Muscle of leg (tissue), 11 donors: ENCODE results near the gene RPS6KA2. TPM values are rescaled to one million over a fixed set of nuclear protein-coding genes. Genes with fewer than 3 reads are reported as not detected.
"Not testable (repeated sequence)": the region's sequence is repeated elsewhere in the genome, so short reads cannot be mapped to it uniquely, and the experiment has no call there.

Source experiments
- DNase-seq: peaks from one replicate; pipeline ENCODE4 v3.0.0; 2013
- H3K27ac ChIP-seq: one replicate; pipeline ENCODE4 v1.5.1; 2013; ENCODE audit warnings: mild to moderate bottlenecking, low read length, control low read depth
- H3K27me3 ChIP-seq: one replicate; pipeline ENCODE4 v1.6.1; 2013; ENCODE audit warnings: low read length; ENCODE audit not compliant: control insufficient read depth, insufficient read depth
- H3K36me3 ChIP-seq: one replicate; pipeline ENCODE4 v1.6.1; 2013; ENCODE audit warnings: low read length; ENCODE audit not compliant: control insufficient read depth, insufficient read depth
- H3K4me1 ChIP-seq: one replicate; pipeline ENCODE4 v1.6.1; 2013; ENCODE audit warnings: low read length; ENCODE audit not compliant: control insufficient read depth, insufficient read depth
- H3K4me3 ChIP-seq: one replicate; pipeline ENCODE4 v1.5.1; 2013; ENCODE audit warnings: low read length, control low read depth
- H3K9me3 ChIP-seq: replicated peaks from 2 replicates; pipeline ENCODE4 v1.6.1; 2013; ENCODE audit warnings: low read depth, low read length; ENCODE audit not compliant: control insufficient read depth
- WGBS: methylation state at CpG from one replicate; pipeline ENCODE4 v1.1.5; 2013; ENCODE audit warnings: missing lambda C conversion rate; ENCODE audit not compliant: insufficient coverage; 5-methylcytosine and 5-hydroxymethylcytosine counted together
- polyA plus RNA-seq, 8 donors: library from polyadenylated mRNA; unstranded; fragments of 120-200 nt; gene quantifications; one replicate each; pipeline versions ENCODE4 v1.2.1 to v1.2.3, GENCODE V29; 2013; ENCODE audit warnings: inconsistent platforms in 1 of 8, low replicate concordance in 1 of 8; ENCODE audit not compliant: insufficient read length in 8 of 8, insufficient read depth in 1 of 8
- total RNA-seq: library from RNA; stranded (reverse); fragments of 120-200 nt; gene quantifications from one replicate; pipeline ENCODE4 v1.2.4, GENCODE V29; 2013

The RPS6KA2 gene
- total and polyA plus RNA-seq, 9 donors, result 15.4 to 29.2 (median 24.6) TPM

- DNase-seq, result no peak
- Histone ChIP-seq H3K36me3 (no peaks in the 10 kb centered on the region), H3K4me1 (peaks cover 4% of the 10 kb centered on the region), H3K9me3 (no peaks in the 10 kb centered on the region), H3K27me3 (no peaks in the 10 kb centered on the region), H3K27ac (no peak overlapping the region), H3K4me3 (no peak overlapping the region)
- WGBS, result 17% methylated on average over 1 of the region's 6 CpGs
Measured at GRCh38 chr6:166402582-166403277, 224.3 kb downstream of the RPS6KA2 start.

DNA sequence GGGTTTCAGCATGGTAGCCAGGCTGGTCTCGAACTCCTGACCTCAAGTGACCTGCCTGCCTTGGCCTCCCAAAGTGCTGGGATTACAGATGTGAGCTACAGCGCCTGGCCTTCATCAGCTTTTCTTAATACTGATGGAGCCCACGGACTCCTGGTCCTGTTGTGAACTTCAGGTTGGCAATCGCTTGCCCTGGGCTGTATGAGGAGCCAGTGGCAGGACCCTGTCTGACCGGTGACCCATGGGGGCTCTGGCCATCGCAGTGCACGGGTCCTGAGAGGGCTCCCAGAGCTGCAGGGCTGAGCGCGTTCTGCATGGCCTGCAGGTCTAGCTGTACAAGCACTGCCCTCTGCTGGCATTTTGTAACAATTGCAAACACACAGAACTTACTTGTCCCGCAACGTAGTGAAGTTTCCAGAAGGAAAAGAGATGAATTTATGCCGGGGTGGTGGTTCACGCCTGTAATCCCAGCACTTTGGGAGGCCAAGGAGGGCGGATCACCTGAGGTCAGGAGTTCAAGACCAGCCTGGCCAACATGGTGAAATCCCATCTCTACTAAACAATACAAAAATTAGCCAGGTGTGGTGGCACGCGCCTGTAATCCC, 226.3 kb downstream of the RPS6KA2 start:
- not testable (repeated sequence) for H3K27me3 ChIP-seq, H3K4me3 ChIP-seq, H3K27ac ChIP-seq, H3K36me3 ChIP-seq, H3K4me1 ChIP-seq, H3K9me3 ChIP-seq
- DNase-seq, result peak; percentile 79
- 28% methylated on average over 11 of the region's 16 CpGs for WGBS

DNA sequence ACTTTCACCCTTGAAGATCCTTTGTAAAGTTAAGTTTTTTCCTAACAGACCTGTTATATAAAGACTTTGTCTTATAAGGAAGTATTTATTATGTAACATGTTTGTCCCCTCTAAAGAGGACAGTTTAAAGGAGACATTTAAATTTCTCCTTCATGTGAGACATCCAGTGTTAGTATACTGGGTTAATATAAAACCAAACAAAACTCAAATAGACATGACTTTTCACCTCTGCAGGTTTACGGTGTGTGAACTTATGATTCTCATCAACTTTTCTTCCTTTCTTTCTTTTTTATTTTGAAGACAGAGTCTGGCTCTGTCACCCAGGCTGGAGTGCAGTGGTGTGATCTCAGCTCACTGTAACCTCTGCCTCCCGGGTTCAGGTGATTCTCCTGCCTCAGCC, 226.9 kb downstream of the RPS6KA2 start:
- Histone ChIP-seq H3K27me3 (no peaks in the 10 kb centered on the region), H3K27ac (no peak overlapping the region), H3K4me3 (no peak overlapping the region), H3K36me3 (no peaks in the 10 kb centered on the region), H3K9me3 (no peaks in the 10 kb centered on the region), H3K4me1 (peaks cover 6% of the 10 kb centered on the region)
- WGBS, result no CpG with 5 or more reads among the region's 2 CpGs
- DNase-seq, result no peak

DNA sequence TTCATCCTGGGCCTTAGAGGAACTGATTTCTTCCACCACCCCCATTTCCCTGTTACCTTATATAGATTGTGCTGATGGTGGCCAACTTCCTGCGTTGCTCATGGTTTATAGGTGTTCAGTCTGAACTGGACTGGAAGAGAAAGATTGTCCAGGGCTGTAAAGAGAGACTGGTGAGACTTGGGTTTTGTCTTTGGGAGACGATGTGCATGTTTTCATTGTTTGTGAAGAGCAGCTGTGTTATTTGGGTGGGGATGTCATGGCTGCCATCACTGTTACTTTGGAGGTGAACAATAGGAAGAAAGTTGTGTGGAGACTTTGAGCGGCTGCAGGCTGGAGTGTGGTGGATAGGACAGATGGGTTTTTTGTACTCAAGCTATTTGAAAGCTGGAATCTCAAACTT, 228.7 kb downstream of the RPS6KA2 start:
- WGBS, result no CpG with 5 or more reads among the region's 3 CpGs

GRCh38 chr6:166397849-166398248, 229.2 kb downstream of the RPS6KA2 start:
- H3K27me3 ChIP-seq, result peaks cover 4% of the 10 kb centered on the region
- 74% methylated on average over 3 of the region's 4 CpGs for WGBS
- peaks cover 8% of the 10 kb centered on the region for H3K4me1 ChIP-seq
- no peaks in the 10 kb centered on the region for H3K9me3 ChIP-seq
- H3K36me3 ChIP-seq, result no peaks in the 10 kb centered on the region
- H3K27ac ChIP-seq, result no peak overlapping the region
- no peak for DNase-seq
- no peak overlapping the region for H3K4me3 ChIP-seq

More for the DNA sequence above, 228.7 kb downstream of the RPS6KA2 start:
- Histone ChIP-seq H3K36me3 (no peaks in the 10 kb centered on the region), H3K4me1 (peaks cover 8% of the 10 kb centered on the region), H3K27me3 (peaks cover 4% of the 10 kb centered on the region), H3K9me3 (no peaks in the 10 kb centered on the region), H3K27ac (no peak overlapping the region), H3K4me3 (no peak overlapping the region)
- DNase-seq, result no peak

DNA sequence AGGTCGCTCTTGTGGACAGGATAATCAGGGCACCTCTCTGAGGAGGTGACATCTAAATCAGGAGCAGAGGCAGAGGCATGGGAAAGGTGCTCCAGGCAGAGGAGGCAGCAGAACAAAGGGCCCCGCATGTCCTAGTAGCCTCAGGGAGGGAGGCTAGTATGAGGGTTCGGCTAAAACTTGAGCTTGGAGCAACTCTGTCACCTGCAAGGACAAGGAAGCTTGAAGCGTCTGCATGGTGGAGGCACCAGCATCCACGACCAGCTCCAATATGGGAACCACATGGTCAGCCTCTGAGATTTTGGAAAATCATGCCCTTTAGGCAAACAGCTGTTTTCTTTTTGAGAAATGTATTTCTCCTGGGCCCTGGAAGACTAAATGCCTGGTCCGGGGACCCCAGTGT, 231.3 kb downstream of the RPS6KA2 start:
- Histone ChIP-seq H3K36me3 (no peaks in the 10 kb centered on the region), H3K9me3 (no peaks in the 10 kb centered on the region), H3K4me3 (no peak overlapping the region), H3K27me3 (peaks cover 4% of the 10 kb centered on the region), H3K4me1 (peaks cover 8% of the 10 kb centered on the region), H3K27ac (no peak overlapping the region)
- WGBS, result 69% methylated on average over 6 of the region's 6 CpGs
- DNase-seq, result no peak

DNA sequence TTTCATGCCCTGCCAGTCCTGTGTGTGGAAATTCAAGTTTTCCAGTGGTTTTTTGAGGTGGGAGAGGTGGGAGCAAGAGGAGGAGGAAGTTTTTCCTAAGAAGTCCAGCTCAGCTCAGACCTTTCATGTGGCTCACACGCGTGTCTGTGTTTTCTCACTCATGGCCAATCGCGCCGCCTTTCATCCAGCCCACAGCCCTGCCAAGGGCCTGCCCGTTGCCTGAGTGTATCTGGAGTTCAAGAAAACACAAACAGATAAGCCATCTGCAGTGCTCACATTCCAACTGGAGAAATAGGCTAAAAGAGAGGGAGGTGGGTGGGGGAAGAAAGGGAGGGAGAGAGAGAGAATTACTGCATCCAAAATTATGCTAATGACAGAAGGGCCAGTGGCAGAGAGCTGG, 231.7 kb downstream of the RPS6KA2 start:
- Histone ChIP-seq H3K9me3 (no peaks in the 10 kb centered on the region), H3K27me3 (peaks cover 4% of the 10 kb centered on the region), H3K4me1 (peaks cover 8% of the 10 kb centered on the region), H3K36me3 (no peaks in the 10 kb centered on the region), H3K27ac (peak overlapping the region; percentile 20), H3K4me3 (no peak overlapping the region)
- WGBS, result no CpG with 5 or more reads among the region's 6 CpGs
- no peak for DNase-seq

GRCh38 chr6:166394036-166394892, 232.8 kb downstream of the RPS6KA2 start:
- DNase-seq, result peak; percentile 71
- no peaks in the 10 kb centered on the region for H3K36me3 ChIP-seq
- peaks cover 8% of the 10 kb centered on the region for H3K4me1 ChIP-seq
- H3K4me3 ChIP-seq, result no peak overlapping the region
- 49% methylated on average over 5 of the region's 10 CpGs for WGBS
- H3K9me3 ChIP-seq, result no peaks in the 10 kb centered on the region
- peak overlapping the region; percentile 67 for H3K27ac ChIP-seq
- peaks cover 4% of the 10 kb centered on the region for H3K27me3 ChIP-seq

GRCh38 chr6:166393535-166393823, 233.6 kb downstream of the RPS6KA2 start:
- 62% methylated on average over 27 of the region's 27 CpGs for WGBS
- H3K27ac ChIP-seq, result no peak overlapping the region

GRCh38 chr6:166392755-166393534, 234.1 kb downstream of the RPS6KA2 start:
- H3K9me3 ChIP-seq, H3K27ac ChIP-seq, H3K27me3 ChIP-seq, H3K36me3 ChIP-seq, DNase-seq, H3K4me3 ChIP-seq, H3K4me1 ChIP-seq: not testable (repeated sequence)
- 56% methylated on average over 24 of the region's 30 CpGs for WGBS

More at GRCh38 chr6:166393535-166393823, 233.6 kb downstream of the RPS6KA2 start:
- Histone ChIP-seq H3K4me1 (peaks cover 8% of the 10 kb centered on the region), H3K36me3 (no peaks in the 10 kb centered on the region), H3K27me3 (peaks cover 4% of the 10 kb centered on the region), H3K9me3 (no peaks in the 10 kb centered on the region), H3K4me3 (no peak overlapping the region)
- no peak for DNase-seq
